ENCODE results near the gene HDAC9. TPM values are rescaled to one million over a fixed set of nuclear protein-coding genes. Genes with fewer than 3 reads are reported as not detected.

HDAC9 gene
- total RNA-seq, 1 experiment from 2014 or later: 17.1 TPM

DNA sequence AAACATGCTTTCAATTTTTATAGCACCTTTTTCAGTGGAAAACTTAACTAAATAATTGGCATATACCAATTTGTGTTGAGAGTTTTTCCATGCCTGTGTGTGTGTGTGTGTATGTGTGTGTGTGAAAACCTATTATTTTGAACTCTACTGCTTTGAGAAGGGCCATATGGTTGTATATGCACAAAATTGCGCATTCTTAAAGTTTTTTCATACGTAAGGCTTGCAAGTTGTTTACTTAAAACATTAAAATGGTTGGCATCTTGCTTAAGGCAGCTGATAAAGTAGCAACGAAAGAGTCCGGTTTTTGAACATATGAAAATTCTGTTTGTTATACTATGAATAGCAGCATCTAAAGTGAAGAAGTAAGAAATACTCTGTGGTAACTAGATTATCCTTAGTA lies 84.1 kb downstream of the HDAC9 start:
- no peaks in the 10 kb centered on the region for H3K36me3 ChIP-seq (ENCODE audit: control insufficient read depth, insufficient read depth, low read length)
- H3K27me3 ChIP-seq (ENCODE audit: control insufficient read depth, insufficient read depth, low read length): no peaks in the 10 kb centered on the region
- in situ Hi-C loops (cut with HindIII; ENCODE audit: low pct_unique_long_range_greater_than_20kb, low sequenced_read_pairs): no loop called here
- DNase-seq (ENCODE audit: low read depth, low spot score): no peak
- H3K27ac ChIP-seq (ENCODE audit: low read length): no peak overlapping the region
- H3K4me3 ChIP-seq (ENCODE audit: low read depth in 2 of 2, low read length in 2 of 2): no peak overlapping the region
- BruUV-seq (replicated peaks): no TSS peak
- H3K9me3 ChIP-seq (ENCODE audit: control insufficient read depth, insufficient read depth, low read depth, low read length): no peaks in the 10 kb centered on the region; the same call in 1 of the 2 replicates
- intact Hi-C loops (cut with micrococcal nuclease; ENCODE audit: unreplicated experiment): no loop called here
- CTCF ChIA-PET: no interaction called here
- TF ChIP-seq SIN3A (IDR thresholded peaks at IDR 0.05; ENCODE audit: borderline replicate concordance, insufficient read depth, low read depth, low read length) (no peak), POLR2AphosphoS5 (IDR thresholded peaks at IDR 0.05; ENCODE audit: low read depth, low read length) (no peak), TCF7L2 (IDR thresholded peaks at IDR 0.05; ENCODE audit: low read depth, low read length) (no peak)
- TF ChIP-seq, protein P1, sequence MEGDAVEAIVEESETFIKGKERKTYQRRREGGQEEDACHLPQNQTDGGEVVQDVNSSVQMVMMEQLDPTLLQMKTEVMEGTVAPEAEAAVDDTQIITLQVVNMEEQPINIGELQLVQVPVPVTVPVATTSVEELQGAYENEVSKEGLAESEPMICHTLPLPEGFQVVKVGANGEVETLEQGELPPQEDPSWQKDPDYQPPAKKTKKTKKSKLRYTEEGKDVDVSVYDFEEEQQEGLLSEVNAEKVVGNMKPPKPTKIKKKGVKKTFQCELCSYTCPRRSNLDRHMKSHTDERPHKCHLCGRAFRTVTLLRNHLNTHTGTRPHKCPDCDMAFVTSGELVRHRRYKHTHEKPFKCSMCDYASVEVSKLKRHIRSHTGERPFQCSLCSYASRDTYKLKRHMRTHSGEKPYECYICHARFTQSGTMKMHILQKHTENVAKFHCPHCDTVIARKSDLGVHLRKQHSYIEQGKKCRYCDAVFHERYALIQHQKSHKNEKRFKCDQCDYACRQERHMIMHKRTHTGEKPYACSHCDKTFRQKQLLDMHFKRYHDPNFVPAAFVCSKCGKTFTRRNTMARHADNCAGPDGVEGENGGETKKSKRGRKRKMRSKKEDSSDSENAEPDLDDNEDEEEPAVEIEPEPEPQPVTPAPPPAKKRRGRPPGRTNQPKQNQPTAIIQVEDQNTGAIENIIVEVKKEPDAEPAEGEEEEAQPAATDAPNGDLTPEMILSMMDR (IDR thresholded peaks at IDR 0.05): no peak
- TF ChIP-seq, protein P2, sequence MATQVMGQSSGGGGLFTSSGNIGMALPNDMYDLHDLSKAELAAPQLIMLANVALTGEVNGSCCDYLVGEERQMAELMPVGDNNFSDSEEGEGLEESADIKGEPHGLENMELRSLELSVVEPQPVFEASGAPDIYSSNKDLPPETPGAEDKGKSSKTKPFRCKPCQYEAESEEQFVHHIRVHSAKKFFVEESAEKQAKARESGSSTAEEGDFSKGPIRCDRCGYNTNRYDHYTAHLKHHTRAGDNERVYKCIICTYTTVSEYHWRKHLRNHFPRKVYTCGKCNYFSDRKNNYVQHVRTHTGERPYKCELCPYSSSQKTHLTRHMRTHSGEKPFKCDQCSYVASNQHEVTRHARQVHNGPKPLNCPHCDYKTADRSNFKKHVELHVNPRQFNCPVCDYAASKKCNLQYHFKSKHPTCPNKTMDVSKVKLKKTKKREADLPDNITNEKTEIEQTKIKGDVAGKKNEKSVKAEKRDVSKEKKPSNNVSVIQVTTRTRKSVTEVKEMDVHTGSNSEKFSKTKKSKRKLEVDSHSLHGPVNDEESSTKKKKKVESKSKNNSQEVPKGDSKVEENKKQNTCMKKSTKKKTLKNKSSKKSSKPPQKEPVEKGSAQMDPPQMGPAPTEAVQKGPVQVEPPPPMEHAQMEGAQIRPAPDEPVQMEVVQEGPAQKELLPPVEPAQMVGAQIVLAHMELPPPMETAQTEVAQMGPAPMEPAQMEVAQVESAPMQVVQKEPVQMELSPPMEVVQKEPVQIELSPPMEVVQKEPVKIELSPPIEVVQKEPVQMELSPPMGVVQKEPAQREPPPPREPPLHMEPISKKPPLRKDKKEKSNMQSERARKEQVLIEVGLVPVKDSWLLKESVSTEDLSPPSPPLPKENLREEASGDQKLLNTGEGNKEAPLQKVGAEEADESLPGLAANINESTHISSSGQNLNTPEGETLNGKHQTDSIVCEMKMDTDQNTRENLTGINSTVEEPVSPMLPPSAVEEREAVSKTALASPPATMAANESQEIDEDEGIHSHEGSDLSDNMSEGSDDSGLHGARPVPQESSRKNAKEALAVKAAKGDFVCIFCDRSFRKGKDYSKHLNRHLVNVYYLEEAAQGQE (IDR thresholded peaks at IDR 0.05; ENCODE audit: insufficient read depth in 1 of 2, low read depth in 2 of 2, low read length in 1 of 2): no peak
- 0 out of 2 replicates have a peak, but pooled peaks cover 2% of the 10 kb centered on the region for H3K4me1 ChIP-seq (ENCODE audit: control insufficient read depth, insufficient read depth, low read length)
- POLR2A ChIA-PET: no interaction called here
- ATAC-seq: no peak

- ATAC-seq: no peak
- 0 out of 2 replicates have a peak, but pooled peaks cover 4% of the 10 kb centered on the region for H3K4me1 ChIP-seq (ENCODE audit: control insufficient read depth, insufficient read depth, low read length)
- ChIA-PET POLR2A (no interaction called here), CTCF (no interaction called here)
- H3K36me3 ChIP-seq (ENCODE audit: control insufficient read depth, insufficient read depth, low read length): no peaks in the 10 kb centered on the region
- TF ChIP-seq TCF7L2 (IDR thresholded peaks at IDR 0.05; ENCODE audit: low read depth, low read length) (no peak), SIN3A (IDR thresholded peaks at IDR 0.05; ENCODE audit: borderline replicate concordance, insufficient read depth, low read depth, low read length) (no peak), POLR2AphosphoS5 (IDR thresholded peaks at IDR 0.05; ENCODE audit: low read depth, low read length) (no peak)
- TF ChIP-seq, protein P1 (IDR thresholded peaks at IDR 0.05): no peak
- TF ChIP-seq, protein P2 (IDR thresholded peaks at IDR 0.05; ENCODE audit: insufficient read depth in 1 of 2, low read depth in 2 of 2, low read length in 1 of 2): no peak
- no peak overlapping the region for H3K4me3 ChIP-seq (ENCODE audit: low read depth in 2 of 2, low read length in 2 of 2)
- no peaks in the 10 kb centered on the region; the same call in 1 of the 2 replicates for H3K9me3 ChIP-seq (ENCODE audit: control insufficient read depth, insufficient read depth, low read depth, low read length)
- no TSS peak for BruUV-seq (replicated peaks)
- no peaks in the 10 kb centered on the region for H3K27me3 ChIP-seq (ENCODE audit: control insufficient read depth, insufficient read depth, low read length)
- no peak for DNase-seq (ENCODE audit: low read depth, low spot score)
- in situ Hi-C loops (cut with HindIII; ENCODE audit: low pct_unique_long_range_greater_than_20kb, low sequenced_read_pairs): no loop called here
- intact Hi-C loops (cut with micrococcal nuclease; ENCODE audit: unreplicated experiment): no loop called here
- H3K27ac ChIP-seq (ENCODE audit: low read length): 0 out of 2 replicates have a peak overlapping the region, but pooled peaks have one; percentile 2
Observed at GRCh38 chr7:18580950-18581349, 85.4 kb downstream of the HDAC9 start.
